K562 (cell line): ENCODE results near the gene BAHD1. TPM values are rescaled to one million over a fixed set of nuclear protein-coding genes. Genes with fewer than 3 reads are reported as not detected.

ENCODE experiments used
- ATAC-seq: fragments of 200-7000 bp; cut with Tn5 transposase; 3 replicates; pipeline ENCODE4 v1.9.1; 2020; ENCODE audit warnings: moderate library complexity
- BruUV-seq: library from RNA; stranded (reverse); fragments of 400-500 nt; replicated peaks from 2 replicates; lab custom pipeline; 2021; lab: Mats Ljungman, UMichigan
- CTCF ChIA-PET: fragments of 300-600 bp; formaldehyde crosslinking; extraction: SDS; loops from one replicate; lab custom pipeline; 2021; ENCODE audit warnings: low intra/inter-chr PET ratio; lab: Yijun Ruan, JAX
- POLR2A ChIA-PET: fragments of 300-600, 350-650 bp; sonication (Branson Sonifier 250); formaldehyde crosslinking; extraction: SDS; loops from one replicate; lab custom pipeline; 2021; ENCODE audit warnings: antibody characterized with exemption, inconsistent platforms; lab: Yijun Ruan, JAX
- DNase-seq, 4 experiments: peaks; one replicate each; pipeline versions ENCODE4 v3.0.0 to v3.0.0-alpha.2; 2011 to 2018; ENCODE audit warnings: low spot score in 3 of 4, mixed read lengths in 3 of 4; ENCODE audit errors: extremely low read depth in 1 of 4
- FAIRE-seq: peaks from 2 replicates; lab custom pipeline; 2011; peaks lifted over from hg19 to GRCh38; lab: Jason Lieb, UNC
- H2AFZ ChIP-seq: 2 replicates; pipeline ENCODE4 v1.6.0; 2011; ENCODE audit warnings: low read depth, low read length, control low read depth, inconsistent platforms
- H3K27ac ChIP-seq: fragments of 200-600 bp; 3 replicates; pipeline ENCODE4 v1.8.0; 2011; ENCODE audit warnings: low read depth, mild to moderate bottlenecking, control low read depth, inconsistent platforms, low read length, moderate library complexity, mixed read lengths; ENCODE audit errors: extremely low read depth
- H3K27me3 ChIP-seq, 2 experiments: fragments of 300-600 bp in 1 of 2; 2 replicates in 1 of 2; 3 replicates in 1 of 2; pipeline versions ENCODE4 v1.6.0 to v1.8.0; 2011; ENCODE audit warnings: inconsistent platforms in 2 of 2, low read length in 2 of 2, mild to moderate bottlenecking in 1 of 2, mixed read lengths in 1 of 2, moderate library complexity in 1 of 2; ENCODE audit not compliant: control insufficient read depth in 2 of 2, insufficient read depth in 2 of 2
- H3K36me3 ChIP-seq: fragments of 300-600 bp; 3 replicates; pipeline ENCODE4 v1.8.0; 2011; ENCODE audit warnings: mild to moderate bottlenecking, low read length, inconsistent platforms; ENCODE audit not compliant: control insufficient read depth, insufficient read depth
- H3K4me1 ChIP-seq, 2 experiments: fragments of 200-600 bp in 1 of 2; replicated peaks in 1 of 2; 2 replicates in 1 of 2; 3 replicates in 1 of 2; pipeline versions ENCODE4 v1.5.1 to v1.8.0; 2011; ENCODE audit warnings: inconsistent platforms in 2 of 2, low read length in 2 of 2, mild to moderate bottlenecking in 1 of 2, mixed read lengths in 1 of 2, moderate library complexity in 1 of 2; ENCODE audit not compliant: control insufficient read depth in 2 of 2, insufficient read depth in 2 of 2
- H3K4me2 ChIP-seq: 2 replicates; pipeline ENCODE4 v1.6.1; 2011; ENCODE audit warnings: low read length, control low read depth, inconsistent platforms, mixed read lengths; ENCODE audit not compliant: insufficient read depth
- H3K4me3 ChIP-seq: fragments of 200-600 bp; sonication (generic), shearing (Covaris generic); 2 replicates; pipeline ENCODE4 v1.5.1; 2016; ENCODE audit warnings: control low read depth, inconsistent platforms
- H3K79me2 ChIP-seq: fragments of 200-600 bp; 3 replicates; pipeline ENCODE4 v1.8.0; 2011; ENCODE audit warnings: low read length, inconsistent platforms; ENCODE audit not compliant: control insufficient read depth, insufficient read depth
- H3K9ac ChIP-seq, 2 experiments: 2 replicates each; pipeline versions ENCODE4 v1.6.0 to v1.6.1; 2011; ENCODE audit warnings: low read depth in 2 of 2, low read length in 2 of 2, control low read depth in 1 of 2, inconsistent platforms in 1 of 2, mild to moderate bottlenecking in 1 of 2, mixed read lengths in 1 of 2; ENCODE audit not compliant: insufficient read depth in 1 of 2
- H3K9me1 ChIP-seq: one replicate; pipeline ENCODE4 v1.6.0; 2011; ENCODE audit warnings: inconsistent platforms, mild to moderate bottlenecking, low read length, moderate library complexity; ENCODE audit not compliant: control insufficient read depth, insufficient read depth
- H3K9me3 ChIP-seq: replicated peaks from 2 replicates; pipeline ENCODE4 v1.5.1; 2011; ENCODE audit warnings: low read depth, low read length, inconsistent platforms; ENCODE audit not compliant: control insufficient read depth, insufficient read depth
- H4K20me1 ChIP-seq: replicated peaks from 2 replicates; pipeline ENCODE4 v1.6.1; 2011; ENCODE audit warnings: low read length, inconsistent platforms, mixed read lengths; ENCODE audit not compliant: control insufficient read depth, insufficient read depth
- BCOR ChIP-seq: fragments of 450-650 bp; IDR thresholded peaks from 2 replicates; pipeline ENCODE4 v1.6.1; 2016
- CBFA2T3 ChIP-seq: fragments of 450-650 bp; IDR thresholded peaks from 2 replicates; pipeline ENCODE4 v1.6.1; 2017
- FOXA3 ChIP-seq, 2 experiments: fragments of 450-650 bp in 1 of 2; sonication (generic) in 1 of 2; formaldehyde crosslinking; IDR thresholded peaks in 1 of 2; conservative IDR thresholded peaks in 1 of 2; 2 replicates each; pipeline versions ENCODE4 v1.4.0 to v1.8.0; 2020 to 2022; ENCODE audit warnings: mild to moderate bottlenecking in 2 of 2, missing genetic modification reagents in 1 of 2
- HMG20B ChIP-seq: fragments of 250-450 bp; sonication (Bioruptor Pico); IDR thresholded peaks from 2 replicates; pipeline ENCODE4 v1.5.0; 2021; ENCODE audit warnings: mild to moderate bottlenecking
- WGBS: fragments of 100-300 bp; shearing (Covaris generic); methylation state at CpG from one replicate; pipeline ENCODE4 v1.1.6; 2016; ENCODE audit warnings: low coverage, mixed read lengths; ENCODE audit not compliant: insufficient coverage; ENCODE audit errors: missing lambda C conversion rate; 5-methylcytosine and 5-hydroxymethylcytosine counted together
- in situ Hi-C: fragments of 300-500 bp; cut with MboI; formaldehyde crosslinking; loops from 4 replicates; pipeline ENCODE4 v1.15.0; 2018; ENCODE audit warnings: inconsistent platforms, mixed read lengths
- intact Hi-C: fragments of 100-400 bp; cut with micrococcal nuclease; formaldehyde crosslinking; loops from 2 replicates; pipeline ENCODE4 v1.14.2; 2022
- polyA plus RNA-seq, 8 experiments: library from polyadenylated mRNA; depleted of rRNA in 4 of 8; stranded (reverse) in 5 of 8; unstranded in 3 of 8; fragments of >200 nt; fragmentation: Nextera tagmentation in 2 of 8; fragmentation: Illumina TruSeq in 1 of 8; extraction: Ambion mirVana in 2 of 8; extraction: Trizol in 1 of 8; gene quantifications; 2 replicates each; pipeline versions ENCODE4 v1.2.1 to v1.2.3, GENCODE V29; 2011 to 2014; ENCODE audit warnings: inconsistent platforms in 1 of 8, missing spikeins in 1 of 8
- total RNA-seq, 7 experiments: library from RNA; depleted of rRNA in 6 of 7; stranded (reverse); fragments of >200 nt in 6 of 7; fragmentation: Illumina TruSeq in 2 of 7; extraction: Trizol in 2 of 7; gene quantifications; 2 replicates each; pipeline versions ENCODE4 v1.2.1 to v1.2.3, GENCODE V29; 2011 to 2021; ENCODE audit warnings: low replicate concordance in 1 of 7
- TF ChIP-seq, protein P1 (sequence below): fragments of 250-450 bp; sonication (Bioruptor Pico); IDR thresholded peaks from 2 replicates; pipeline ENCODE4 v1.8.0; 2021; ENCODE audit warnings: mild to moderate bottlenecking, moderate library complexity

Gene BAHD1
- total and polyA plus RNA-seq, 9 of the 15 experiments (the other 6 are each of a cell fraction or from before 2014, with no cell fraction given): 0.55 to 38.5 (median 11.5) TPM

DNA sequence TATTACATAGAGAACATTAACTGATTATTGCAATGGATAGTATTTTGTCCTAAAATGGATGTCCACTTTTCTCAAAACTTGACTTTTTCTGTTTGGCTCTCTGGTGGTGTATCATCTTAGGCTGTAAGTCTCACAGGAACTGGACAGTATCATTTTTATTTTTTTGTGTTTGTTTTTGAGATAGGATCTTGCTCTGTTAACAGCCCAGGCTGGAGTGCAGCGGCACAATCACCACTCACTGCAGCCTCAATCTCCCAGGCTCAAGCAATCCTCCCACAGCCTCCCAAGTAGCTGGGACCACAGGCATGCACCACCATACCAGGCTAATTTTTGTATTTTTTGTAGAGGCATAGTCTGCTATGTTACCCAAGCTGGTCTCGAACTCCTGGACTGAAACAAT, 43.2 kb downstream of the BAHD1 start:
- peak; percentile 62 for ATAC-seq
- Histone ChIP-seq H3K27me3 (no peaks in the 10 kb centered on the region; a peak in 1 of 5 replicates), H3K4me1 (peaks cover 0 to 3% of the 10 kb centered on the region in 2 experiments; a peak in 2 of 5 replicates), H3K36me3 (no peaks in the 10 kb centered on the region), H3K9ac (no peak overlapping the region), H3K4me2 (no peak overlapping the region)
- 30% methylated on average over 2 of the region's 2 CpGs for WGBS
- in situ Hi-C loops: no loop called here
- peak; percentile 53 for TF ChIP-seq BCOR
- 0 out of 2 replicates have a peak, but pooled peaks have one; percentile 24 for TF ChIP-seq CBFA2T3
- TF ChIP-seq, protein P1, sequence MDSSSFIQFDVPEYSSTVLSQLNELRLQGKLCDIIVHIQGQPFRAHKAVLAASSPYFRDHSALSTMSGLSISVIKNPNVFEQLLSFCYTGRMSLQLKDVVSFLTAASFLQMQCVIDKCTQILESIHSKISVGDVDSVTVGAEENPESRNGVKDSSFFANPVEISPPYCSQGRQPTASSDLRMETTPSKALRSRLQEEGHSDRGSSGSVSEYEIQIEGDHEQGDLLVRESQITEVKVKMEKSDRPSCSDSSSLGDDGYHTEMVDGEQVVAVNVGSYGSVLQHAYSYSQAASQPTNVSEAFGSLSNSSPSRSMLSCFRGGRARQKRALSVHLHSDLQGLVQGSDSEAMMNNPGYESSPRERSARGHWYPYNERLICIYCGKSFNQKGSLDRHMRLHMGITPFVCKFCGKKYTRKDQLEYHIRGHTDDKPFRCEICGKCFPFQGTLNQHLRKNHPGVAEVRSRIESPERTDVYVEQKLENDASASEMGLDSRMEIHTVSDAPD: no peak
- TF ChIP-seq FOXA3 (CRISPR knock-in tag; conservative IDR thresholded peaks at IDR 0.05 in 1 of 2, IDR thresholded peaks at IDR 0.05 in 1 of 2): peak in 1 of 2 experiments; percentile 44; a peak in 1 of 4 replicates
- TF ChIP-seq HMG20B (CRISPR knock-in tag): no peak
- TF ChIP-seq, all 486 proteins: peak for 3
- DNase-seq: peak in 1 of 4 experiments; percentile 12
- Histone ChIP-seq H3K9me3 (no peaks in the 10 kb centered on the region; the same call in 1 of the 2 replicates), H3K9me1 (no peaks in the 10 kb centered on the region), H3K79me2 (no peaks in the 10 kb centered on the region), H3K4me3 (no peak overlapping the region), H4K20me1 (no peaks in the 10 kb centered on the region), H2AFZ (no peak overlapping the region), H3K27ac (no peak overlapping the region)
- CTCF ChIA-PET: interaction anchor here (0.7 kb wide), 1 partner anchor 36 kb away, joined by 3 read pairs; no protein-coding TSS in a partner anchor
- POLR2A ChIA-PET: interaction anchor here (1.0 kb wide), 1 partner anchor 9 kb away, joined by 3 read pairs; no protein-coding TSS in a partner anchor
- no TSS peak for BruUV-seq
- intact Hi-C loops: no loop called here
- FAIRE-seq: peak; percentile 69
